T-helper 17 cell (primary cell): ENCODE results near the gene TM4SF5. TPM values are rescaled to one million over a fixed set of nuclear protein-coding genes. Genes with fewer than 3 reads are reported as not detected.
"Not testable (repeated sequence)": the region's sequence is repeated elsewhere in the genome, so short reads cannot be mapped to it uniquely, and the experiment has no call there.

Source experiments
- ATAC-seq: fragments of 150-1000 bp; cut with Tn5 transposase; 2 replicates; pipeline ENCODE4 v1.10.0; 2021; ENCODE audit warnings: mild to moderate bottlenecking, moderate library complexity
- DNase-seq, 3 donors: peaks; one replicate each; pipeline versions ENCODE4 v3.0.0 to v3.0.0-alpha.2; 2020 to 2021
- H3K9me3 ChIP-seq: one replicate; pipeline ENCODE4 v1.7.0; 2013; ENCODE audit warnings: low read length, mild to moderate bottlenecking; ENCODE audit not compliant: control insufficient read depth, poor library complexity, severe bottlenecking
- H3K27ac Mint-ChIP-seq: one replicate; pipeline ENCODE4 v1.8.0; 2022; ENCODE audit warnings: mild to moderate bottlenecking, moderate library complexity, mixed read lengths
- H3K27me3 Mint-ChIP-seq: one replicate; pipeline ENCODE4 v1.8.0; 2022; ENCODE audit warnings: mixed read lengths
- H3K36me3 Mint-ChIP-seq: one replicate; pipeline ENCODE4 v1.8.0; 2022; ENCODE audit warnings: low read depth, mixed read lengths
- H3K4me1 Mint-ChIP-seq: one replicate; pipeline ENCODE4 v1.8.0; 2022; ENCODE audit warnings: mild to moderate bottlenecking, mixed read lengths
- H3K4me3 Mint-ChIP-seq: one replicate; pipeline ENCODE4 v1.8.0; 2022; ENCODE audit warnings: mild to moderate bottlenecking, moderate library complexity, mixed read lengths
- total RNA-seq, 4 donors: library from RNA in 2 of 4; stranded (reverse) in 2 of 4; gene quantifications; one replicate each; pipeline ENCODE4 v1.2.3 and lab custom pipeline; 2022 to 2026

TM4SF5 gene
- total RNA-seq, 2 donors from 2014 or later = not detected

- peaks cover 19% of the 10 kb centered on the region for H3K4me1 Mint-ChIP-seq
- no peak overlapping the region for H3K4me3 Mint-ChIP-seq
- ATAC-seq = no peak
- no peaks in the 10 kb centered on the region for H3K27me3 Mint-ChIP-seq
- no peak overlapping the region for H3K27ac Mint-ChIP-seq
- H3K9me3 ChIP-seq = no peaks in the 10 kb centered on the region
- H3K36me3 Mint-ChIP-seq = peaks cover 10% of the 10 kb centered on the region
- no peak for DNase-seq
Observed at GRCh38 chr17:4810696-4811290, 39.1 kb downstream of the TM4SF5 start.

- Mint-ChIP-seq H3K27ac (no peak overlapping the region), H3K4me3 (no peak overlapping the region), H3K36me3 (peaks cover 10% of the 10 kb centered on the region), H3K27me3 (no peaks in the 10 kb centered on the region), H3K4me1 (peaks cover 17% of the 10 kb centered on the region)
- no peaks in the 10 kb centered on the region for H3K9me3 ChIP-seq
- ATAC-seq (no peak), DNase-seq (no peak)
Observed at GRCh38 chr17:4811471-4811870, 39.8 kb downstream of the TM4SF5 start.

- no peaks in the 10 kb centered on the region for H3K9me3 ChIP-seq
- no peak overlapping the region for H3K4me3 Mint-ChIP-seq
- H3K4me1 Mint-ChIP-seq = peaks cover 17% of the 10 kb centered on the region
- peak overlapping the region; percentile 56 for H3K27ac Mint-ChIP-seq
- no peak for ATAC-seq
- peaks cover 10% of the 10 kb centered on the region for H3K36me3 Mint-ChIP-seq
- H3K27me3 Mint-ChIP-seq = no peaks in the 10 kb centered on the region
- no peak for DNase-seq
Observed at GRCh38 chr17:4812690-4813089, 41.0 kb downstream of the TM4SF5 start.

GRCh38 chr17:4815043-4815675 is 43.5 kb downstream of the TM4SF5 start:
- Mint-ChIP-seq H3K27me3 (no peaks in the 10 kb centered on the region), H3K4me3 (no peak overlapping the region), H3K36me3 (peaks cover 11% of the 10 kb centered on the region), H3K4me1 (peaks cover 9% of the 10 kb centered on the region), H3K27ac (peak overlapping the region; percentile 61)
- no peak for DNase-seq
- ATAC-seq = no peak
- H3K9me3 ChIP-seq = no peaks in the 10 kb centered on the region

GRCh38 chr17:4816826-4817225 is 45.1 kb downstream of the TM4SF5 start:
- Mint-ChIP-seq H3K27me3 (no peaks in the 10 kb centered on the region), H3K4me1 (peaks cover 6% of the 10 kb centered on the region), H3K36me3 (peaks cover 7% of the 10 kb centered on the region), H3K27ac (peak overlapping the region; percentile 45), H3K4me3 (no peak overlapping the region)
- ATAC-seq = no peak
- DNase-seq = no peak
- H3K9me3 ChIP-seq = no peaks in the 10 kb centered on the region

- Mint-ChIP-seq H3K36me3 (peaks cover 7% of the 10 kb centered on the region), H3K27ac (no peak overlapping the region), H3K4me3 (no peak overlapping the region), H3K4me1 (peaks cover 3% of the 10 kb centered on the region), H3K27me3 (no peaks in the 10 kb centered on the region)
- no peaks in the 10 kb centered on the region for H3K9me3 ChIP-seq
- no peak for ATAC-seq
- no peak for DNase-seq
Observed at GRCh38 chr17:4818276-4818675, 46.6 kb downstream of the TM4SF5 start.

GRCh38 chr17:4822835-4823234 is 51.1 kb downstream of the TM4SF5 start:
- DNase-seq = no peak
- H3K4me3 Mint-ChIP-seq = no peak overlapping the region
- H3K36me3 Mint-ChIP-seq = peaks cover 3% of the 10 kb centered on the region

GRCh38 chr17:4823373-4824089 is 51.8 kb downstream of the TM4SF5 start:
- Mint-ChIP-seq H3K36me3 (peaks cover 3% of the 10 kb centered on the region), H3K4me3 (no peak overlapping the region), H3K4me1 (no peaks in the 10 kb centered on the region), H3K27ac (no peak overlapping the region), H3K27me3 (no peaks in the 10 kb centered on the region)
- DNase-seq (no peak), ATAC-seq (no peak)
- H3K9me3 ChIP-seq = no peaks in the 10 kb centered on the region

More at GRCh38 chr17:4822835-4823234, 51.1 kb downstream of the TM4SF5 start:
- H3K4me1 Mint-ChIP-seq = no peaks in the 10 kb centered on the region
- H3K9me3 ChIP-seq = no peaks in the 10 kb centered on the region
- no peaks in the 10 kb centered on the region for H3K27me3 Mint-ChIP-seq
- H3K27ac Mint-ChIP-seq = no peak overlapping the region
- no peak for ATAC-seq

- no peak for ATAC-seq
- no peaks in the 10 kb centered on the region for H3K9me3 ChIP-seq
- peaks cover 2% of the 10 kb centered on the region for H3K4me1 Mint-ChIP-seq
- no peak for DNase-seq
- H3K27me3 Mint-ChIP-seq = no peaks in the 10 kb centered on the region
- H3K36me3 Mint-ChIP-seq = no peaks in the 10 kb centered on the region
- H3K4me3 Mint-ChIP-seq = no peak overlapping the region
- no peak overlapping the region for H3K27ac Mint-ChIP-seq
Observed at GRCh38 chr17:4827399-4827798, 55.7 kb downstream of the TM4SF5 start.

- H3K27me3 Mint-ChIP-seq, DNase-seq, H3K36me3 Mint-ChIP-seq, H3K9me3 ChIP-seq: not testable (repeated sequence)
- Mint-ChIP-seq H3K4me3 (peak overlapping the region; percentile 94), H3K4me1 (peaks cover 29% of the 10 kb centered on the region), H3K27ac (peak overlapping the region; percentile 86)
- ATAC-seq = peak; percentile 20
Observed at GRCh38 chr17:4832829-4833177, 61.1 kb downstream of the TM4SF5 start.

Other genes with a start within 250 kb of the TM4SF5 start
- gene MYBBP1A, start 216.5 kb upstream of the TM4SF5 start, total RNA-seq = 10 to 100 TPM; 63.8 to 64.4 TPM
- gene GGT6, start 211.3 kb upstream of the TM4SF5 start, total RNA-seq = not detected
- gene SMTNL2, start 187.4 kb upstream of the TM4SF5 start, total RNA-seq = not detected
- gene ALOX15, start 130.2 kb upstream of the TM4SF5 start, total RNA-seq = under 1 TPM in 1 of 2 donors, not detected in 1; 0.13 TPM
- 10 to 100 TPM; 38.0 to 44.9 TPM for gene PELP1, start 67.7 kb upstream of the TM4SF5 start, total RNA-seq
- gene ARRB2, start 61.3 kb upstream of the TM4SF5 start, total RNA-seq = 100 to 1,000 TPM; 220 to 255 TPM
- gene MED11, start 40.5 kb upstream of the TM4SF5 start, total RNA-seq = 1 to 10 TPM; 5.9 to 9.3 TPM
- 1 to 10 TPM; 1.0 to 1.6 TPM for gene ZMYND15, start 32.1 kb upstream of the TM4SF5 start, total RNA-seq
- 10 to 100 TPM; 10.3 to 15.3 TPM for gene CXCL16, start 32.0 kb upstream of the TM4SF5 start, total RNA-seq
- gene VMO1, start 14.5 kb downstream of the TM4SF5 start, total RNA-seq = not detected
- gene GLTPD2, start 17.1 kb downstream of the TM4SF5 start, total RNA-seq = under 1 TPM in 1 of 2 donors, not detected in 1; 0.34 TPM
- gene PSMB6, start 24.3 kb downstream of the TM4SF5 start, total RNA-seq = 10 to 100 TPM; 54.3 to 59.7 TPM
- gene PLD2, start 35.3 kb downstream of the TM4SF5 start, total RNA-seq = 10 to 100 TPM; 30.6 to 32.8 TPM
- gene MINK1, start 61.5 kb downstream of the TM4SF5 start, total RNA-seq = 100 to 1,000 TPM; 188 to 263 TPM
- 10 to 100 TPM; 10.7 to 12.8 TPM for gene C17orf107, start 127.7 kb downstream of the TM4SF5 start, total RNA-seq
- gene CHRNE, start 131.2 kb downstream of the TM4SF5 start, total RNA-seq = 1 to 10 TPM; 1.1 to 1.6 TPM
- 10 to 100 TPM in 1 of 2 donors, 1 to 10 TPM in 1; 1.6 to 22.9 TPM for gene GP1BA, start 160.4 kb downstream of the TM4SF5 start, total RNA-seq
- gene SLC25A11, start 168.2 kb downstream of the TM4SF5 start, total RNA-seq = 10 to 100 TPM; 26.2 to 26.4 TPM
- 10 to 100 TPM; 95.5 to 99.0 TPM for gene RNF167, start 168.4 kb downstream of the TM4SF5 start, total RNA-seq
- gene PFN1, start 176.6 kb downstream of the TM4SF5 start, total RNA-seq = 100 to 1,000 TPM; 686 to 710 TPM
- gene ENO3, start 179.2 kb downstream of the TM4SF5 start, total RNA-seq = 10 to 100 TPM; 17.2 to 17.6 TPM
- gene SPAG7, start 195.9 kb downstream of the TM4SF5 start, total RNA-seq = 10 to 100 TPM; 39.0 to 48.4 TPM
- 10 to 100 TPM; 59.9 to 63.5 TPM for gene CAMTA2, start 215.8 kb downstream of the TM4SF5 start, total RNA-seq
- gene INCA1, start 225.6 kb downstream of the TM4SF5 start, total RNA-seq = not detected
- gene KIF1C, start 226.1 kb downstream of the TM4SF5 start, total RNA-seq = 10 to 100 TPM; 15.4 to 19.3 TPM